K562 (cell line): ENCODE data around the gene HSPA5.

Experiments used
- CHD2 ChIP-seq: IDR thresholded peaks from 2 replicates; pipeline ENCODE4 v1.6.1; 2011; ENCODE audit warnings: low read depth, low read length
- KLF1 ChIP-seq: fragments of 450-650 bp; IDR thresholded peaks from 2 replicates; pipeline ENCODE4 v1.6.1; 2016; ENCODE audit warnings: missing genetic modification characterization, missing compliant biosample characterization
- MEF2D ChIP-seq: conservative IDR thresholded peaks from 2 replicates; pipeline ENCODE4 v1.6.1; 2016; ENCODE audit warnings: low read depth, missing genetic modification characterization, missing compliant biosample characterization
- PHF8 ChIP-seq: fragments of 200-600 bp; sonication (generic); IDR thresholded peaks from 2 replicates; pipeline ENCODE4 v1.6.1; 2012; ENCODE audit warnings: mixed run types, mild to moderate bottlenecking, inconsistent platforms, low read length, moderate library complexity, borderline replicate concordance
- POLR2AphosphoS5 ChIP-seq: IDR thresholded peaks from 2 replicates; pipeline ENCODE4 v1.6.1; 2011; ENCODE audit warnings: mild to moderate bottlenecking, low read depth, low read length, moderate library complexity; ENCODE audit not compliant: control insufficient read depth, insufficient read depth
- SMARCE1 ChIP-seq: fragments of 450-650 bp; IDR thresholded peaks from 2 replicates; pipeline ENCODE4 v1.7.1; 2016; ENCODE audit warnings: mild to moderate bottlenecking
- TCF3 ChIP-seq: sonication (generic); formaldehyde crosslinking; IDR thresholded peaks from 2 replicates; pipeline ENCODE4 v1.4.0; 2020; ENCODE audit warnings: mild to moderate bottlenecking, missing genetic modification reagents
- ZNF12 ChIP-seq: sonication (generic); formaldehyde crosslinking; IDR thresholded peaks from 2 replicates; pipeline ENCODE4 v1.4.0; 2020; ENCODE audit warnings: mild to moderate bottlenecking, missing genetic modification reagents
- ZNF239 ChIP-seq: fragments of 250-450 bp; sonication (Bioruptor Pico); IDR thresholded peaks from 2 replicates; pipeline ENCODE4 v1.4.0; 2020; ENCODE audit warnings: mild to moderate bottlenecking
- TF ChIP-seq, protein P1 (sequence below), 3 experiments: IDR thresholded peaks in 2 of 3; conservative IDR thresholded peaks in 1 of 3; 2 replicates each; pipeline ENCODE4 v1.5.1; 2011 to 2012; ENCODE audit warnings: low read length in 3 of 3, mild to moderate bottlenecking in 3 of 3, control low read depth in 2 of 3, improper control_type of control experiment in 1 of 3, inconsistent platforms in 1 of 3, low read depth in 1 of 3, mixed read lengths in 1 of 3, moderate library complexity in 1 of 3; ENCODE audit not compliant: insufficient read depth in 2 of 3
- TF ChIP-seq, protein P2 (sequence below): sonication (generic); formaldehyde crosslinking; IDR thresholded peaks from 2 replicates; pipeline ENCODE4 v1.8.0; 2023; ENCODE audit warnings: mild to moderate bottlenecking, missing genetic modification reagents

DNA sequence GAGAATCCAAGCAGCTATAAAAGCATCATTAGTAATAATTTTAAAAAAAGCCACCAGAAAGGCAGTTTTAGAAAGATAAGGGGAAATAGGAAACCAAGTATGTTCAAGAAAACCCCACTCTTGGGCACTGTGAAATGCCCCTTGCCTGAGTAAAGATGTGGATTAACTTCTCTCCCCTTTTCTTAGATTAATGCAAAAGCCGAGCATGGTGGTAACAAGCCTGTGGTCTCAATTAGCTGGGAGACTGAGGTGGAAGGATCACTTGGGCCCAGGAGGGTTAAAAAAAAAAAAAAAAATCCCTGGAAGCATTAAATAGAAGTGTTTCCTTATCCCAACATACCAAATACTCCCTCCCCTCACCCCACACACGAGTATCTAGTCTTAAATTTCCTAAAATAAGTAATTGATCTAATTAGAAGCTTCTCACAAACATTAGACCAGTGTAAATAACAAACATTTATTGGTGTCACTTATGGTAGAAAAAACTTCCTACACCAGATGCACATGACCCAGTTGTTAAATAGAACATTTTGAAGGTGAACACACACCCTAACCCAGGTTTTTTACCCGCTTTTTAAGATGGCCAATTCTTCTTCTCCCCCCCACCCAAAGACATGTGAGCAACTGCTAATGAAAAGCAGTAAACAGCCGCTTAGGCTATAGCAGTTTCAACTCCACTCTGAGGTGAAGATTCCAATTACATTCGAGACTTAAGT is 5.2 kb downstream of the HSPA5 start:
- no peak for TF ChIP-seq MEF2D
- TF ChIP-seq KLF1 (tag): no peak
- TF ChIP-seq ZNF239 (CRISPR knock-in tag): no peak
- TF ChIP-seq, protein P1, sequence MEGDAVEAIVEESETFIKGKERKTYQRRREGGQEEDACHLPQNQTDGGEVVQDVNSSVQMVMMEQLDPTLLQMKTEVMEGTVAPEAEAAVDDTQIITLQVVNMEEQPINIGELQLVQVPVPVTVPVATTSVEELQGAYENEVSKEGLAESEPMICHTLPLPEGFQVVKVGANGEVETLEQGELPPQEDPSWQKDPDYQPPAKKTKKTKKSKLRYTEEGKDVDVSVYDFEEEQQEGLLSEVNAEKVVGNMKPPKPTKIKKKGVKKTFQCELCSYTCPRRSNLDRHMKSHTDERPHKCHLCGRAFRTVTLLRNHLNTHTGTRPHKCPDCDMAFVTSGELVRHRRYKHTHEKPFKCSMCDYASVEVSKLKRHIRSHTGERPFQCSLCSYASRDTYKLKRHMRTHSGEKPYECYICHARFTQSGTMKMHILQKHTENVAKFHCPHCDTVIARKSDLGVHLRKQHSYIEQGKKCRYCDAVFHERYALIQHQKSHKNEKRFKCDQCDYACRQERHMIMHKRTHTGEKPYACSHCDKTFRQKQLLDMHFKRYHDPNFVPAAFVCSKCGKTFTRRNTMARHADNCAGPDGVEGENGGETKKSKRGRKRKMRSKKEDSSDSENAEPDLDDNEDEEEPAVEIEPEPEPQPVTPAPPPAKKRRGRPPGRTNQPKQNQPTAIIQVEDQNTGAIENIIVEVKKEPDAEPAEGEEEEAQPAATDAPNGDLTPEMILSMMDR (IDR thresholded peaks at IDR 0.05 in 2 of 3, conservative IDR thresholded peaks at IDR 0.05 in 1 of 3; ENCODE audit: insufficient read depth in 2 of 3, low read depth in 1 of 3, low read length in 3 of 3): no peak
- TF ChIP-seq TCF3: no peak
- no peak for TF ChIP-seq CHD2
- TF ChIP-seq PHF8: no peak
- TF ChIP-seq, protein P2, sequence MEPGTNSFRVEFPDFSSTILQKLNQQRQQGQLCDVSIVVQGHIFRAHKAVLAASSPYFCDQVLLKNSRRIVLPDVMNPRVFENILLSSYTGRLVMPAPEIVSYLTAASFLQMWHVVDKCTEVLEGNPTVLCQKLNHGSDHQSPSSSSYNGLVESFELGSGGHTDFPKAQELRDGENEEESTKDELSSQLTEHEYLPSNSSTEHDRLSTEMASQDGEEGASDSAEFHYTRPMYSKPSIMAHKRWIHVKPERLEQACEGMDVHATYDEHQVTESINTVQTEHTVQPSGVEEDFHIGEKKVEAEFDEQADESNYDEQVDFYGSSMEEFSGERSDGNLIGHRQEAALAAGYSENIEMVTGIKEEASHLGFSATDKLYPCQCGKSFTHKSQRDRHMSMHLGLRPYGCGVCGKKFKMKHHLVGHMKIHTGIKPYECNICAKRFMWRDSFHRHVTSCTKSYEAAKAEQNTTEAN (CRISPR knock-in tag): no peak
- TF ChIP-seq ZNF12 (CRISPR knock-in tag): no peak
- no peak for TF ChIP-seq SMARCE1
- TF ChIP-seq POLR2AphosphoS5: peak; percentile 67; the same call in 1 of the 2 replicates
